HG02840 (cell line): Measurements from ENCODE around the gene CHURC1.

Source experiments
- ATAC-seq: cut with Tn5 transposase; IDR thresholded peaks from one replicate; pipeline ENCODE4 v1.9.1; 2021; ENCODE audit warnings: mild to moderate bottlenecking, moderate library complexity, moderate number of reproducible peaks; ENCODE audit not compliant: unreplicated experiment, low FRiP score

Gene CHURC1

GRCh38 chr14:64979336-64980074 lies 65.2 kb downstream of the CHURC1 start:
- no peak for ATAC-seq

GRCh38 chr14:64983439-64984310 lies 69.4 kb downstream of the CHURC1 start:
- no peak for ATAC-seq
